ENCODE results near the gene TBK1. TPM values are rescaled to one million over a fixed set of nuclear protein-coding genes. Genes with fewer than 3 reads are reported as not detected.
A peak's percentile ranks its signal among the peaks of the same experiment; 100 is the strongest.

Gene TBK1
- total RNA-seq, 1 experiment from 2014 or later: 23.6 TPM

DNA sequence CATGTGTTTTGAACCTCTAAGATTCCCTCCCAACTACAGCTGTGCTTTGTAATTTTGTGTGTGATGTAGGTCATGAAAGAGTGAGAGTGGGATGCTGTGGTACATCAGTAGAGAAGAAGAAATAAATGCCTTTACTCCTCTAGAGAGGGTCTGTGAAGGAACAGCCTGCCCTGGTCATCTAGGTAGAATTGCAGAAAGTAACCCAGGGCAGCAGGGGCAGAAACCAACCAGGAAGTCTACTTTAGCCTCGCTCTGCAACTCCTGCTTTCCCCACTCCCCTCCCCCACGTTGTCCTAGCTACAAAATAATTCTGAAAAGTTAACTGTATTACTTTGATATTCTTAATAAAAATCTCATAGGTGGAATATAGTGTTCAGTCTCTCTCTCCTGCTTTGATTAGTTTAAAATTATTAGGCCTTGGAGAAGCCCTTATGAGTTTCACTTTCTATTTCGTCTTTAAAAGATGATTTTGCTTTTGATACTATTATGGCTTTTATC, 7.5 kb downstream of the TBK1 start:
- no peaks in the 10 kb centered on the region for H3K23me2 ChIP-seq (ENCODE audit: insufficient read length, low read depth, low read length, poor library complexity, severe bottlenecking)
- H3K4ac ChIP-seq (ENCODE audit: low read depth, low read length): no peak overlapping the region
- no peak overlapping the region for H4K91ac ChIP-seq (ENCODE audit: insufficient read length, low read depth, low read length)
- H3K27ac Mint-ChIP-seq: peak overlapping the region; percentile 0 to 42 (median 2); a peak in 4 of 7 replicates
- H2BK120ac ChIP-seq (ENCODE audit: low read depth, low read length, poor library complexity, severe bottlenecking): no peak overlapping the region
- H3K79me1 ChIP-seq (ENCODE audit: insufficient read depth, low read depth, low read length, poor library complexity, severe bottlenecking): peaks cover 5% of the 10 kb centered on the region
- H3K9me3 Mint-ChIP-seq: no peaks in the 10 kb centered on the region
- H3K4me2 ChIP-seq (ENCODE audit: insufficient read depth, insufficient read length, low read length): no peak overlapping the region
- H3K27ac ChIP-seq (ENCODE audit: insufficient read length, low read depth, low read length): no peak overlapping the region
- no peak overlapping the region for H3K56ac ChIP-seq (ENCODE audit: insufficient read length, low read depth, low read length)
- H3T11ph ChIP-seq (ENCODE audit: low read length): no peak overlapping the region
- no peak overlapping the region for H3K9ac ChIP-seq (ENCODE audit: extremely low read depth, insufficient read length, low read length)
- peaks cover 9 to 52% (median 38%) of the 10 kb centered on the region in 3 experiments; a peak in 6 of 7 replicates for H3K36me3 Mint-ChIP-seq (ENCODE audit: insufficient read depth in 1 of 3, low read depth in 3 of 3)
- no peak overlapping the region for H4K5ac ChIP-seq (ENCODE audit: insufficient read length, low read depth, low read length)
- peaks cover 2% of the 10 kb centered on the region; the same call in 1 of the 2 replicates for H3K4me1 ChIP-seq (ENCODE audit: insufficient read depth, low read length)
- H2BK5ac ChIP-seq (ENCODE audit: insufficient read length, low read length): no peak overlapping the region
- no peak for TF ChIP-seq CTCF (conservative IDR thresholded peaks at IDR 0.05)
- no peaks in the 10 kb centered on the region for H3K27me3 Mint-ChIP-seq (ENCODE audit: low read depth)
- H3K4me1 Mint-ChIP-seq: peaks cover 8 to 11% of the 10 kb centered on the region in 2 experiments
- no peak overlapping the region for H3K18ac ChIP-seq (ENCODE audit: insufficient read length, low read depth, low read length)
- H3K9me3 ChIP-seq (ENCODE audit: control insufficient read depth, low read depth, low read length): no peaks in the 10 kb centered on the region
- no peak overlapping the region for H2BK15ac ChIP-seq (ENCODE audit: low read depth, low read length)
- H2BK12ac ChIP-seq (ENCODE audit: insufficient read length, low read depth, low read length): no peak overlapping the region
- H4K8ac ChIP-seq (replicated peaks; ENCODE audit: insufficient read length, low read depth, low read length): no peak overlapping the region
- H3K79me2 ChIP-seq (ENCODE audit: insufficient read depth, low read length): peaks cover 8% of the 10 kb centered on the region; the same call in 1 of the 2 replicates
- H2BK20ac ChIP-seq (ENCODE audit: low read depth, low read length, poor library complexity, severe bottlenecking): no peak overlapping the region
- H3K23ac ChIP-seq (ENCODE audit: insufficient read length, low read depth, low read length): no peak overlapping the region
- H2AK5ac ChIP-seq (ENCODE audit: insufficient read length, low read length): no peak overlapping the region
- H2AFZ ChIP-seq (ENCODE audit: low read length): no peak overlapping the region
- no peaks in the 10 kb centered on the region for H4K20me1 ChIP-seq (ENCODE audit: control insufficient read depth, insufficient read depth, insufficient read length)
- no CpG with 5 or more reads among the region's 3 CpGs for WGBS (ENCODE audit: extremely low coverage, insufficient read length, low lambda C conversion rate)
- no peak overlapping the region for H3K14ac ChIP-seq (ENCODE audit: insufficient read depth, low read length)
- DNase-seq: no peak
- H3K27me3 ChIP-seq (ENCODE audit: insufficient read depth, low read length): no peaks in the 10 kb centered on the region
- H3K4me3 Mint-ChIP-seq: no peak overlapping the region
